PFSK-1 (cell line): ENCODE measurements around the gene RABGAP1L.

Experiments
- POLR2AphosphoS5 ChIP-seq: IDR thresholded peaks from 2 replicates; pipeline ENCODE4 v1.6.1; 2012; ENCODE audit warnings: low read depth, mild to moderate bottlenecking, control low read depth, low read length, moderate library complexity
- SIN3A ChIP-seq: IDR thresholded peaks from 2 replicates; pipeline ENCODE4 v1.6.1; 2012; ENCODE audit warnings: mild to moderate bottlenecking, low read length, moderate library complexity, borderline replicate concordance; ENCODE audit not compliant: insufficient read depth
- TAF1 ChIP-seq: IDR thresholded peaks from 2 replicates; pipeline ENCODE4 v1.6.1; 2012; ENCODE audit warnings: low read length, control low read depth, borderline replicate concordance; ENCODE audit not compliant: insufficient read depth
- TF ChIP-seq, protein P1 (sequence below), 2 experiments: IDR thresholded peaks; 2 replicates each; pipeline versions ENCODE4 v1.6.1 to v1.8.0; 2011 to 2012; ENCODE audit warnings: low read depth in 2 of 2, low read length in 2 of 2, control low read depth in 1 of 2, inconsistent platforms in 1 of 2, mild to moderate bottlenecking in 1 of 2, moderate library complexity in 1 of 2; ENCODE audit not compliant: insufficient read depth in 1 of 2

DNA sequence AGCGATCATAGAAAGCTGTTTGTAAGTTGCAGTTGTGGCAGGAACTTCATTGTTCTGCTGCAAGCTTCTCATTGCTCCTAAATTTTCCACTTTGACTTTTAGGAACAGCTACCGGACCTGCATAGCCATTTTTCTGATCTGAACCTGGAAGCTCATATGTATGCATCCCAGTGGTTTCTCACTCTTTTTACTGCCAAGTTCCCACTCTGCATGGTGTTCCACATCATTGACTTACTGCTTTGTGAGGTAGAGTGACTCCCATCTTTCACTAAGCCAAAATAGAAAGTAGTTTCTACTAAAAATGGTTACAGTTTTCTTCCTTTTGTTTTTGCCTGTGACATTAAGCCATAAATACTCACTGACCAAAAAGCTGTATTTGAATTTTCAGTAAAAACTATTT, 542.7 kb downstream of the RABGAP1L start:
- TF ChIP-seq POLR2AphosphoS5 (no peak), TAF1 (no peak), SIN3A (no peak)
- TF ChIP-seq, protein P1, sequence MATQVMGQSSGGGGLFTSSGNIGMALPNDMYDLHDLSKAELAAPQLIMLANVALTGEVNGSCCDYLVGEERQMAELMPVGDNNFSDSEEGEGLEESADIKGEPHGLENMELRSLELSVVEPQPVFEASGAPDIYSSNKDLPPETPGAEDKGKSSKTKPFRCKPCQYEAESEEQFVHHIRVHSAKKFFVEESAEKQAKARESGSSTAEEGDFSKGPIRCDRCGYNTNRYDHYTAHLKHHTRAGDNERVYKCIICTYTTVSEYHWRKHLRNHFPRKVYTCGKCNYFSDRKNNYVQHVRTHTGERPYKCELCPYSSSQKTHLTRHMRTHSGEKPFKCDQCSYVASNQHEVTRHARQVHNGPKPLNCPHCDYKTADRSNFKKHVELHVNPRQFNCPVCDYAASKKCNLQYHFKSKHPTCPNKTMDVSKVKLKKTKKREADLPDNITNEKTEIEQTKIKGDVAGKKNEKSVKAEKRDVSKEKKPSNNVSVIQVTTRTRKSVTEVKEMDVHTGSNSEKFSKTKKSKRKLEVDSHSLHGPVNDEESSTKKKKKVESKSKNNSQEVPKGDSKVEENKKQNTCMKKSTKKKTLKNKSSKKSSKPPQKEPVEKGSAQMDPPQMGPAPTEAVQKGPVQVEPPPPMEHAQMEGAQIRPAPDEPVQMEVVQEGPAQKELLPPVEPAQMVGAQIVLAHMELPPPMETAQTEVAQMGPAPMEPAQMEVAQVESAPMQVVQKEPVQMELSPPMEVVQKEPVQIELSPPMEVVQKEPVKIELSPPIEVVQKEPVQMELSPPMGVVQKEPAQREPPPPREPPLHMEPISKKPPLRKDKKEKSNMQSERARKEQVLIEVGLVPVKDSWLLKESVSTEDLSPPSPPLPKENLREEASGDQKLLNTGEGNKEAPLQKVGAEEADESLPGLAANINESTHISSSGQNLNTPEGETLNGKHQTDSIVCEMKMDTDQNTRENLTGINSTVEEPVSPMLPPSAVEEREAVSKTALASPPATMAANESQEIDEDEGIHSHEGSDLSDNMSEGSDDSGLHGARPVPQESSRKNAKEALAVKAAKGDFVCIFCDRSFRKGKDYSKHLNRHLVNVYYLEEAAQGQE (IDR thresholded peaks at IDR 0.05; ENCODE audit: insufficient read depth in 1 of 2, low read depth in 2 of 2, low read length in 2 of 2), result no peak
